HG03520 (cell line): ENCODE measurements around the gene RBM43.
"Not testable (repeated sequence)": the region's sequence is repeated elsewhere in the genome, so short reads cannot be mapped to it uniquely, and the experiment has no call there.

Experiments
- ATAC-seq: cut with Tn5 transposase; IDR thresholded peaks from one replicate; pipeline ENCODE4 v1.9.1; 2021; ENCODE audit warnings: mild to moderate bottlenecking, moderate library complexity; ENCODE audit not compliant: unreplicated experiment

RBM43 gene

GRCh38 chr2:151269798-151270568, 8.3 kb upstream of the RBM43 start:
- ATAC-seq: no peak

GRCh38 chr2:151268085-151268484, 6.4 kb upstream of the RBM43 start:
- no peak for ATAC-seq

DNA sequence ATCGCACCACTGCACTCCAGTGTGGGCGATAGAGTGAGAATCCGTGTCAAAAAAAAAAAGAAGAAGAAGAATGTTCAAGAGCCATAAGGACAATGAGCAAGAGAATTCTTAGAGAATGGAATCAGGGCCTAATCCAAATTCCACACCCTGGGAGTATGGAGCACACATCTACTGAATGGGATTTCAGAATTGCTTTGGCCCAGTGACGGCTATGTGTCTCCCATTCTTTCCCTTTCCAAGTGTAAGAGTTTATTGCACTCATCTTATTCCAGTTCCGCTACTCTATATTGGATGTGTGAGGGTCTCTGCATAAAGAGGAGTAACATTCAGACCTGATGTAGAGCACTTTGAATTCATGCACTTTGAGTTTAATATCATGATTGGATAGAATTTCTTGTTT, 5.9 kb upstream of the RBM43 start:
- no peak for ATAC-seq

DNA sequence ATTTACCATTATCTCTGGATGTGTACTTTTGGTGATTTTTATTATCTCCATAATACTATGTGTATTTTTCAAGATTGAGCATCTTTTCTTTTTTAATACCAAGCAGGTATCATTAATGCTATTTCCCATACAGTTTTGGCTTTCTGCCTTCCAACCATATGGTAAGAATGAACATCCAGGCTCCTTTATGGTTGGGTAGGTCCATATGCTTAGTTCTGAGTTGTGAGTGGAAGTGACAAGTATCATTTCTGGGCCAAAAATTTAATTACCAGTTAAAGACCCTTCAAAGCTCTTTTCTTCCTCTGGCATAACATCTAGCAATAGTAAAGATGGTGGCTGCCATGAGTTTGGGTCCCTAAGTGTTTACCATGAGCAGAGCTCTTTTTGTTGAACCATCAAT, 4.3 kb upstream of the RBM43 start:
- ATAC-seq: no peak

- no peak for ATAC-seq
These were observed 2.6 kb upstream of the RBM43 start for GRCh38 chr2:151264157-151264825.

- no peak for ATAC-seq
These were observed 966 bp upstream of the RBM43 start for GRCh38 chr2:151262629-151263028.

GRCh38 chr2:151261977-151262291, 271 bp upstream of the RBM43 start:
- no peak for ATAC-seq

DNA sequence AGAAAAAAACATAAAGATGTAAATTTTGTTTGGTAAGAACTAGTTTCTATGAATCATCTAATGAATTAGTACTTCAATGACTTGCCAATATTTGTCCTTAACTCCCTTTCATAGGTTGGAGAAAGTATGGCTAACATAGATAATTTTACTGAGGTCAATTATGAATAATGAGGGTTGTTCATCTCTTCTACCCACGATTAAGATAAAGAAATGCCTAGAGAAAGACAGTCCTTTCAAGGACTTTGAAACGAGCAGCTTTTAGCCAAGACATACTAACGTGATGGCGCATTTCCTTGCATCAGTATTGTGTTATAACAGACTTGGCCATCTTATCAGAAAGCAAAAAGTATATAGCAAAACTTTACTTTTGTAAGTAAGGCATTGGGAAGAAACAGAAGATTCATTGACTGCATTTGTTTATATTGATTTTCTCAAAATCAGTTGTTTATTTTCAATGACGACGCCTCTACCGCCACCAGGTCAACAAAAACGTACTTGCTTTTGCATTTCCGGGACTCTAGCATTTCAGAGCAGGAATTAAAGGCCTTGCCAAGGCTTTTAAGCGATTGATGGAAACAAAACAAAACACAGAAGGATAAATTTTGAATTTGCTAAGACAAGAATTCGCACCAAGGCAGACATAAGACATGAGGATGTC, 961 bp downstream of the RBM43 start:
- peak; percentile 7 for ATAC-seq

GRCh38 chr2:151258121-151258520, 3.5 kb downstream of the RBM43 start:
- no peak for ATAC-seq

DNA sequence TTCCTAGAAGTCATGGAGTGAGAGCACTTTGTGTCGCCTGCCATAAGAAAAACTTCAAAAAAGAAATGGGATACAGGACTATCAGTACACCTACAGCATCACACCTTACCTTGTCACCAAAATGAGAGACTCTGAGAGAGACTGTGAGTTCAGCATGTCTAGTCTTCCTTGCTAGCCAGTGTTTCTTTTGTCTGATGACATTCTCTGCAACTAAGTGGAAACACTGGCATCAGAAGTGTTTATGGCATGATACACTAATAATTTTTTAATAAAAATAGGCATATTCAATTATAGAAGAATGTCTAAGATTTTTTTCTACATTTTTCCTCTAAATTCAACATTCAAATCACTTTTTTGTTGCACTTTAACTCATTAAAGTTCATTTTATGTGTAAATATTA, 9.0 kb downstream of the RBM43 start:
- ATAC-seq: no peak

- ATAC-seq: no peak
These were observed 10.7 kb downstream of the RBM43 start for GRCh38 chr2:151251012-151251411.

DNA sequence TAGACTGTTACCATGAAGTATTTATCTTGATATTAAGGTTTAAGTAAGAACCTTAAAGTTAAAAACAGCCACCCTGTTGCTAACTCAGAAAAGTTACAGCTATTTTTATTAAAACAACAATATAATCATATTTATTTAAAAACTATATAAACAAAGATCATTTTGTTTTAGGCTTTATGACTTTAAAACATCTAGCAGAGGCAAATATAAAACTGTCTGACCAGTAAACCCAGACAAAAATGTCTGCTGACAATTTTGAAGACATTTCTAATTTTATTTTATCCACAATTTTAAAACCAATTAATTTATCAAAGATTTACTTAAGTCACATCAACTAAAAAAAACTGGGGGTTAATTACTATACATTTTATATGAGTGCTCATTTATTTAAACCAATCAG, 14.2 kb downstream of the RBM43 start:
- ATAC-seq: no peak

DNA sequence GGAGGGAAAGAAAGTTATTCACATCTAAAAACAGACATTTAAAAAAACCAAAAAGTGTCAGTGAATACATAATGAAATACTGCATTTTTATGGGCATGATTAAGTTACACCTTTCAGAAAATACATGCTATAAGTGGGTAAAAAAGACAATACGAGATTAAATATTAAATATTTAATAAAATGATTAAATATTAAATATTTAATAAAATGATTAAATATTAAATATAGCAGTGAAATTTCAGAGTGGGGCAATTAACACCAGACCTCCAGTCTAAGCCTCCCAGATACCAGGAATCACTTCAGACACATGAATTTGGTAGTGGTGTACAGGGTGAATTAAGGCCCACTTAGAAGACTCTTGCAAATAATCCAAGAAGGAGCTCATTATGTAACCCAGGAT, 15.5 kb downstream of the RBM43 start:
- no peak for ATAC-seq

DNA sequence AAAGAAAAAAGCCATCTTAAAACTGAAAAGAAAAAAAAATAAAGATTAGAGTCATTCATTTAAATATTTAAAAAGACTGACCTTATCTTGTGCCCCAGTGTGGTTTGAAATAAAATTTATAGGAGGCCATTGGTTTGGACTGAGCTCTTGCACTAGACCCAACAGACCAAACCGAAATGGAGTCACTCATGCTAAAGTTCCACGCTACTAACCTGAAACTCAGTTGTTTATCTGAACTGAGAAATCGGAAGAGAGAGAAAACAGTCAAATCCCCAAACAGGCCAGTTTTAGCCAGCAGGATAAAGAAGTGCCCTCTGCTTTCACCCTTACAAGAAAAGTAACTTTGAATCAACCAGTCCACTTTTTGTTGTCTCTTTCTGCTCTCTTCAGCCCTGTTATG, 18.2 kb downstream of the RBM43 start:
- no peak for ATAC-seq

DNA sequence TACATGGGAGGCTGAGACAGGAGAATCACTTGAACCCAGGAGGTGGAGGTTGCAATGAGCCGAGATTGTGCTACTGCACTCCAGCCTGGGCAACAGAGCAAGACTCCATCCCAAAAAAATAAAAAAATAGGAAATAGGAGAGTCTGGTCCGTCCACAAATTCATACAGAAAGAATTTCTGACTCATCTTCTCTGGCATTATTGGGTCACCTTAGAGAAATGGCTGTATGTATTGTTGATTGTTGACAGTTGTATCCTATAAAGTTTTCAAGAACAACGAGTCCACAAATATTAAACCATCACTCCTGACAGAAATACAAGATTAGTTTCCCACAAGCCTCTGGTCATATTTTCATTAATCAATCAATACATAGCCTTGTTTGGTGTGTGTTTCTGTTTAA, 20.4 kb downstream of the RBM43 start:
- ATAC-seq: no peak

DNA sequence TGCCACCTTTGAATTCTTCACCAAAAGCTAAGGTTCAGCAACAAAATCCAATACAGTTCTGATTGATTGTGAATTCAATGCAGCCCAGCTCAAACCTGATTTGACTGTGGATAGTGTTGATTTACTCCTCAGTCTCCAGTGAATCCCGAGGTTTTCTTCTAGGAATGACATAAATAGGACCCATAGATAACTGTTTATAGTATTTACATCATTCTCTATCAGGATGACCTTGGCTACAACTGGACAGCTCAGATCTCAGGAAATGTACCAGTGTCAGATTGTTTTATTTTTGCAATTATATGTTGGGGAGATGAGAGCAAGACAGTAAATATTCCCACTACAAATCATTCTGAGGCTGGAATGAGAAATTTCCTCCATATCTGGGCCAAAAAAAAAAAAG, 21.2 kb downstream of the RBM43 start:
- ATAC-seq: no peak

DNA sequence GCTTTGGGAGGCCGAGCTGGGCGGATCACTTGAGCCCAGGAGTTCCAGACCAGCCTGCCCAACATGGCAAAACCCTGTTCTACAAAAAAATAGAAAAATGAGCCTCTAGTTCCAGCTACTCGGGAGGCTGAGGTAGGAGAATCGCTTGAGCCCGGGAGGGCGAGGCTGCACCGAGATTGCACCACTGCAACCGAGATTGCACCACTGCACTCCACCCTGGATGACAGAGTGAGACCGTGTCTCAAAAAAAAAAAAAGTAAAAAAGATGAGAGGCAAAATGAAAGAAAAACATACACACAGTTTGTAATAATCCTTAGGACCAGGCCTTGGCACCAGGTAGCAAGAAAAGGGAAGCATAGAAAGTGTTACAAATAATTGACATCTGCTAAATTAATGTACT, 22.0 kb downstream of the RBM43 start:
- ATAC-seq: no peak

GRCh38 chr2:151238527-151239487, 22.9 kb downstream of the RBM43 start:
- peak; percentile 72 for ATAC-seq

DNA sequence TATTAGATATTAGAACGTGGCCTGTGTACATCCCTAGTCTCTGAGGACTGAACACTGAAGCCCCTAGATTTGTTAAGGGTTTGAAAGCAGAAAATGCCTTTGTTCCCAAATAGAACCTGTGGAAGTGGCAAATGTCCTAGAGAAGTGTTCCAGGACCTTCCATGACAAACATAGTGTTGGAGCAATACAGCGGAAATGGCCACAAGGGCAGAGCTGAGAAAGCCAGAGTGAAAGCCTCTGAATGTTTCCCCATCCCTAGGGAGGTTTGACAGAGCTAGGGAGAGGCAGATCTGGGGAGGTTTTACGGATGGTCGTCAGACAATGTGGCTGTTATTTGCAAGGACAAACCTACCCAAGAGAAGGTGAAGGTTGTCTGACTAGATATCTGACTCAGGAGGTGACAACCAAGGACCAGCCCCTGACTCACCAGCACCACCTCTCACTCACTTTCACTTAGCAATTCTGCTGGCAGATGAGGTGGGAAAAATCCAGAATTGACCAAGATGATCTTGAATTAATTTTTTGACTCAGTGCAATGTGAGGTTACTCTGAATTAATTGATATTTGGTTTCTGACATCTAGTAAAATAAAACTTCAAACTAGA, 24.1 kb downstream of the RBM43 start:
- no peak for ATAC-seq

DNA sequence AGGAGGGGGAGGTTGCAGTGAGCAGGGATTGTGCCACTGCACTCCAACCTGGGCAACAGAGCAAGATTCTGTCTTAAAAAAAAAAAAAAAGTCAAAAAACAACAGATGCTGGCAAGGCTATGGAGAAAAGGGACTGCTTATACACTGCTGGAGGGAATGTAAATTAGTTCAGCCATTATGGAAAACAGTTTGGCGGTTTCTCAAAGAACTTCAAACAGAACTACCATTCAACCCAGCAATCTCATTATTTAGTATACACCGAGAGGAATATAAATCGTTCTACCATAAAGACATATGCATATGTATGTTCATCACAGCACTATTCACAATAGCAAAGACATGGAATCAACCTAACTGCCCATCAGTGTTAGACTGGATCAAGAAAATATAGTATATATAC, 27.9 kb downstream of the RBM43 start:
- ATAC-seq: not testable (repeated sequence)

DNA sequence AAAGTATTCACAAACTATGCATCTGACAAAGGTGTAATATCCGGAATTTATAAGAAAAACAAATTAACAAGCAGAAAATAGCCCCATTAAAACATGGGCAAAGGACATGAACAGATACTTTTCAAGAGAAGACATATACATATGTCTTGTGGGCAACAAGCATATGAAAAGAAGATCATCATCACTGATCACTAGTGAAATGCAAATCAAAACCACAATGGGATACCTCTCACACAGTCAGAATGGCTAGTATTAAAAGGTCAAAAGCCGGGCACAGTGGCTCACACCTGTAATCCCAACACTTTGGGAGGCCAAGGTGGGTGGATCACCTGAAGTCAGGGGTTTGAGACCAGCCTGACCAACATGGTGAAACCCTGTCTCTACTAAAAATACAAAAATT, 28.4 kb downstream of the RBM43 start:
- not testable (repeated sequence) for ATAC-seq
